Ovary (tissue), 9 donors: Measurements from ENCODE around the gene CFAP100. TPM values are rescaled to one million over a fixed set of nuclear protein-coding genes. Genes with fewer than 3 reads are reported as not detected.

Experiments used
- DNase-seq, 5 donors: peaks; one replicate each; pipeline ENCODE4 v3.0.0-alpha.2; 2019 to 2020
- H3K27ac ChIP-seq, 2 donors: fragments of 200-600 bp; one replicate each; pipeline versions ENCODE4 v1.5.1 to v1.8.0; 2019 to 2022
- H3K27me3 ChIP-seq: fragments of 200-600 bp; one replicate; pipeline ENCODE4 v1.8.0; 2022
- H3K36me3 ChIP-seq: fragments of 200-600 bp; sonication (generic); one replicate; pipeline ENCODE4 v1.5.1; 2019
- H3K4me1 ChIP-seq: one replicate; pipeline ENCODE4 v1.8.1; 2013; ENCODE audit warnings: mild to moderate bottlenecking, moderate library complexity; ENCODE audit not compliant: insufficient read depth
- H3K4me3 ChIP-seq: fragments of 200-600 bp; sonication (generic); one replicate; pipeline ENCODE4 v1.5.1; 2017
- H3K9me3 ChIP-seq, 2 donors: fragments of 200-600 bp in 1 of 2; sonication (generic) in 1 of 2; one replicate each; pipeline versions ENCODE4 v1.5.1 to v1.8.1; 2013 to 2019; ENCODE audit warnings: mild to moderate bottlenecking in 1 of 2, moderate library complexity in 1 of 2
- EP300 ChIP-seq: sonication (generic); formaldehyde crosslinking; IDR thresholded peaks from one replicate; pipeline ENCODE4 v1.6.1; 2017; ENCODE audit warnings: antibody characterized with exemption
- POLR2A ChIP-seq: fragments of 450-650 bp; IDR thresholded peaks from one replicate; pipeline ENCODE4 v1.6.1; 2017; ENCODE audit warnings: antibody characterized with exemption, mild to moderate bottlenecking, moderate library complexity
- WGBS, 3 donors: extraction: QIAGEN DNeasy Blood & Tissue Kit in 1 of 3; methylation state at CpG; one replicate each; pipeline versions ENCODE4 v1.1.5 to v1.1.7; 2013 to 2017; 5-methylcytosine and 5-hydroxymethylcytosine counted together
- intact Hi-C, 4 donors: fragments of 100-400 bp; cut with DNase I; formaldehyde crosslinking; loops; one replicate each; pipeline versions ENCODE4 v1.11.0 to v1.15.1; 2022 to 2023
- polyA plus RNA-seq, 2 donors: library from polyadenylated mRNA; stranded (reverse); fragments of 200-250 nt in 1 of 2; fragments of 350-450 nt in 1 of 2; fragmentation: Illumina TruSeq in 1 of 2; extraction: RNeasy Lipid Tissue Mini Kit (QIAGEN cat#74804) in 1 of 2; gene quantifications; one replicate each; pipeline ENCODE4 v1.2.3, GENCODE V29; 2013 to 2014
- total RNA-seq, 7 donors: library from RNA; depleted of rRNA in 2 of 7; stranded (reverse); fragments of >200 nt in 2 of 7; fragmentation: NEBNext Ultra II Directional in 3 of 7; extraction: Animal tissue kit (Norgen Biotek cat#: 25700) in 3 of 7; gene quantifications; one replicate each; pipeline versions ENCODE4 v1.1.0 to v1.2.4, GENCODE V29; 2016 to 2023
- TF ChIP-seq, protein P1 (sequence below), 3 donors: fragments of 450-650 bp in 2 of 3; fragments of 200-600 bp in 1 of 3; IDR thresholded peaks; one replicate each; pipeline versions ENCODE4 v1.5.1 to v1.8.0; 2016 to 2022; ENCODE audit warnings: antibody characterized with exemption in 3 of 3, mild to moderate bottlenecking in 1 of 3
- donor health status: DM: no; HTN: no; CAD: no; lungs with moderate emphysema.
- donor health status: DM: no; HTN: no; CAD: no.
- donor health status: Bipolar disorder and iron deficiency.
- donor health status: DM: yes; HTN: yes; CAD: no.
- donor health status: DM: no; HTN: no; CAD: no.
- donor health status: DM: yes; HTN: yes; CAD: no.

Gene CFAP100
- total and polyA plus RNA-seq, 9 donors: 0.06 to 21.3 (median 1.6) TPM; not detected in 3

DNA sequence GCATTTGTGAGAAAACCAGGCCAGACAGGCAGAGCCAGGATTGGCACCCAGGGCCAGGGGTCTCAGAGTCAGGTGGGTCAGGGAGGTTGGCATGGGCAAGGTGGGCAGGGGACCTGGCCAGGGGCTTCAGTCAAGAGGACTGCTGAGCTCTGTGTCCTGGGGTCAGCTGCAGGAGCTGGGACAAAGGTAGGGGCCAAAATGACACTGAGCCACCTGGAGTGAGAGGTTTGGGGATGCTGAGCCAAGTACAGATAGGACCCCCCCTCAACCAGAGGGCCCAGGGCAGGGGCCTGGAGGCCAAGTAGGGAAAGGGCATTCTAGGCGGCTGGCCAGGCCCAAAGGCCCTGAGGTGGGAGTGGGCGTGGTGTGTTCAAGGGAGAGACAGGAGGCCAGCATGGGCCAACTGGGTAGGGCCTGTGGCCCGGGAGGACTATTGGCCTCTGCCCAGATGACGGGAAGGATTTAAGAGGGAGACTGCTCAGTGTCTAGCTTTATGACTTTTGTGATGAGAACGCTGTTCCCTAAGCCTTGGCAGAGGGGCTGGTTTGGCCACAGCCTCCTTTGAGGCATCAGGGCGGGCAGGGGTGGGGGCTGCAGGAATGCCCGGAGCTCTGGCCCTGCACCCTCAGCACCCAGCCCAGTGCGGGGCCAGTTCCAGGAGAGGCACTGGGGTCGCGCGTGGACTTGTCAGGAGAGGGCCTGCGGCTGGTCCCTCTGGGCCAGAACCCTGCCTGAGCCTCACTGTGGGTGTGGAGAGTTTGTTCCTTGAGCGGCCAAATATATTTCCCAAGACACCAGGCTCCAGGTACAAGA, 3.1 kb downstream of the CFAP100 start:
- TF ChIP-seq, protein P1, sequence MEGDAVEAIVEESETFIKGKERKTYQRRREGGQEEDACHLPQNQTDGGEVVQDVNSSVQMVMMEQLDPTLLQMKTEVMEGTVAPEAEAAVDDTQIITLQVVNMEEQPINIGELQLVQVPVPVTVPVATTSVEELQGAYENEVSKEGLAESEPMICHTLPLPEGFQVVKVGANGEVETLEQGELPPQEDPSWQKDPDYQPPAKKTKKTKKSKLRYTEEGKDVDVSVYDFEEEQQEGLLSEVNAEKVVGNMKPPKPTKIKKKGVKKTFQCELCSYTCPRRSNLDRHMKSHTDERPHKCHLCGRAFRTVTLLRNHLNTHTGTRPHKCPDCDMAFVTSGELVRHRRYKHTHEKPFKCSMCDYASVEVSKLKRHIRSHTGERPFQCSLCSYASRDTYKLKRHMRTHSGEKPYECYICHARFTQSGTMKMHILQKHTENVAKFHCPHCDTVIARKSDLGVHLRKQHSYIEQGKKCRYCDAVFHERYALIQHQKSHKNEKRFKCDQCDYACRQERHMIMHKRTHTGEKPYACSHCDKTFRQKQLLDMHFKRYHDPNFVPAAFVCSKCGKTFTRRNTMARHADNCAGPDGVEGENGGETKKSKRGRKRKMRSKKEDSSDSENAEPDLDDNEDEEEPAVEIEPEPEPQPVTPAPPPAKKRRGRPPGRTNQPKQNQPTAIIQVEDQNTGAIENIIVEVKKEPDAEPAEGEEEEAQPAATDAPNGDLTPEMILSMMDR (IDR thresholded peaks at IDR 0.05): no peak
- TF ChIP-seq EP300 (no peak), POLR2A (no peak)
- Histone ChIP-seq H3K4me1 (peaks cover 3% of the 10 kb centered on the region), H3K27ac (no peak overlapping the region), H3K36me3 (no peaks in the 10 kb centered on the region), H3K27me3 (no peaks in the 10 kb centered on the region), H3K9me3 (no peaks in the 10 kb centered on the region), H3K4me3 (no peak overlapping the region)
- WGBS, 3 donors: 90 to 91% (median 91%) methylated on average over 13 of the region's 13 CpGs
- no peak for DNase-seq
- intact Hi-C loops: loop anchor here in 1 of 4 donors (5.0 kb wide), 1 partner anchor 141 kb away; no protein-coding TSS in a partner anchor

DNA sequence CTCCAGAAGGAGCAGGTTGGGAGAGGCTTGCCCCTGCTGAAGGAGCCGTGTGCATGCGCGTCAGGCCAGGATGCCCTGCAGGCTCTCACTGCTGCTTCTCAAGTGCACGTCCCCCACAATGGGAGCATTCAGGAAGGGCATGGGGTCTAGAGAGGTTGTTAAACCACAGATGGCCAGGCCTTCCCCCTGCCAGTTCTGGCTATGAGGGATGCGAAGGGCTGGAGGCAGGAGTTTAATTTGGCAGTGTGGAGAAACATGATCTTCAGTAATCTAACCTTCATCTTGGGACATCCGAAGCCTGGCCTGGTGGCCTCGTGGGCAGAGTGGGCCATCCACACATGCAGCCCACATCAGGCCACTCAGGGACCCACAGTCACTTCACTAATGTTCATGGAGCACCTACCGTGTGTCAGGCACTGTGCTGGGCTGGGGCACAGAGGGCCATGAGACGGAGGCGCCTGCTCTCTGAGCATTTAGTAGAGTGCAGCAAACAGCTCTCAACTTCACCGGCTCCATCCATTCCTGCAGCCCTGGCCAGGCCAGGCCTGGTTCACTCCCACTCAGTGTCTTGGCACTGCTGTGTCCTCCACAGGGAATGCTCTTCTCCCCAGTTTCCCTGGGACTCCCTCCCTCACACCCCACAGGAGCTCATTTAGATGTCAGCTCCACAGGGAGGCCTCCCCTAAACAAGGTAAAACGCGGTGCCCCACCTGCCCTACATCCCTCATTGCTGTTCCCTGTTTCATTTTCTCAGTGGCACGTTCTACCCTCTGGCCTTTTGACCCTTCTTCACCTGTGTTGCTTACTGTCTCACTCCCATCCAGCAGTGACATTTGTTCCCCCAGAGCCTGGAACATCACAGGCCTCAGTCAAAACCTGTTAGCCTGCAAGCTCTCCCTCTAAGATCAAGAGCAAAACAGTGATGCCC, 4.0 kb downstream of the CFAP100 start:
- no peaks in the 10 kb centered on the region for H3K36me3 ChIP-seq
- intact Hi-C loops: loop anchor here in 1 of 4 donors (5.0 kb wide), 1 partner anchor 141 kb away; no protein-coding TSS in a partner anchor
- H3K27me3 ChIP-seq: no peaks in the 10 kb centered on the region
- peaks cover 3% of the 10 kb centered on the region for H3K4me1 ChIP-seq
- H3K9me3 ChIP-seq: no peaks in the 10 kb centered on the region
- TF ChIP-seq, protein P1 (IDR thresholded peaks at IDR 0.05): no peak
- TF ChIP-seq EP300 (no peak), POLR2A (no peak)
- no peak overlapping the region for H3K27ac ChIP-seq
- DNase-seq: no peak
- 84 to 89% (median 88%) methylated on average over 14 of the region's 14 CpGs for WGBS, 3 donors
- H3K4me3 ChIP-seq: no peak overlapping the region

DNA sequence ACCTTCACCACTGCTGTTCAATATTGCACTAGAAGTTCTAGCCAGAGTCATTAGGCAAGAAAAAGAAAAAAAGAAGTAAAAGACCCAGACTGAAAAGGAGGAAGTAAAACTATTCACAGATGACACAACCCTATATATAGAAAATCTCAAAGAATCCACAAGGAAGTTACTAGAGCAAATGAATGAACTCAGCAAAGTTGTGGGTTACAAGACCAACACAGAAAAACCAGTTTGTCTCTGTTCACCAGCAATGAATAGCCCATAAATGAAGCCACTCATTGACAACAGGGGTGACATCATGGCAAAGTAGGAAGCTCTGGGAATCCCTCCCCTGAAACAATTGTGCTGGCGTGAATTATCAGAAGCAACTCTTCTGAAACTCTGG, 4.6 kb downstream of the CFAP100 start:
- Histone ChIP-seq H3K27me3 (no peaks in the 10 kb centered on the region), H3K36me3 (no peaks in the 10 kb centered on the region), H3K9me3 (no peaks in the 10 kb centered on the region), H3K4me1 (peaks cover 3% of the 10 kb centered on the region), H3K27ac (no peak overlapping the region), H3K4me3 (no peak overlapping the region)
- TF ChIP-seq POLR2A (no peak), EP300 (no peak)
- TF ChIP-seq, protein P1 (IDR thresholded peaks at IDR 0.05): no peak
- intact Hi-C loops: loop anchor here in 1 of 4 donors (5.0 kb wide), 1 partner anchor 142 kb away; no protein-coding TSS in a partner anchor
- DNase-seq: no peak
- WGBS, 3 donors: 75 to 86% (median 77%) methylated on average over 1 of the region's 1 CpG

DNA sequence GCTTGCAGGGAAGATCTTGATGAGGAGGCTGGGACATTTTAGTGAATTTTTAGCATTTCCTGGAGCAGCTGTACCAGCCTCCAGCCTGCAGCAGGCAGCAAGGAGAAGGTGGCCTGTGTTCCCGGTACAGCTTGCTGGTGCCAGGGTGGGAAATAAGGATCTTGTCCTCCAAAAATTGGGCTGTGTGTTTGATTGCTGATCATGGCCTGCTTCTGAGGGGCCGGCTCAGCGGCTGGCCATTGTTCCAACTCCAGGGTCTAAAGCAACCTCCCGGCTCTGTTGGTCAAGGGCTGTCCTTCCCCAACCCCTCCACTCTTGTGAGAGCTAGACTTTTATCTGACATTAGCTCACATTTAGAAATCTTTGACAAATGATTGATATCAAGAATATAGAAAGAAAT, 5.0 kb downstream of the CFAP100 start:
- no peak for DNase-seq
- no peaks in the 10 kb centered on the region for H3K36me3 ChIP-seq
- WGBS, 3 donors: 86 to 95% (median 91%) methylated on average over 4 of the region's 4 CpGs
- H3K27ac ChIP-seq: no peak overlapping the region
- intact Hi-C loops: loop anchor here in 1 of 4 donors (5.0 kb wide), 1 partner anchor 142 kb away; no protein-coding TSS in a partner anchor
- TF ChIP-seq, protein P1 (IDR thresholded peaks at IDR 0.05): no peak
- TF ChIP-seq POLR2A (no peak), EP300 (no peak)
- peaks cover 3% of the 10 kb centered on the region for H3K4me1 ChIP-seq
- no peak overlapping the region for H3K4me3 ChIP-seq
- H3K27me3 ChIP-seq: no peaks in the 10 kb centered on the region
- no peaks in the 10 kb centered on the region for H3K9me3 ChIP-seq
